WTC11 (cell line): ENCODE measurements around the gene ELK3. TPM values are rescaled to one million over a fixed set of nuclear protein-coding genes. Genes with fewer than 3 reads are reported as not detected.

Experiments used
- ATAC-seq: fragments of 200-7000 bp; cut with Tn5 transposase; 2 replicates; pipeline ENCODE4 v1.10.0; 2021; ENCODE audit warnings: mild to moderate bottlenecking, moderate library complexity
- CTCF ChIA-PET: fragments of 300-600 bp; sonication (Branson Sonifier 250); formaldehyde crosslinking; loops from one replicate; lab custom pipeline; 2021; ENCODE audit warnings: antibody characterized with exemption; lab: Charles Lee
- POLR2A ChIA-PET: fragments of 350-600 bp; sonication (Branson Sonifier 250); formaldehyde crosslinking; loops from one replicate; lab custom pipeline; 2021; ENCODE audit warnings: antibody characterized with exemption; lab: Charles Lee
- DNase-seq: peaks from one replicate; pipeline ENCODE4 v3.0.0; 2021; ENCODE audit warnings: low spot score
- H3K27ac Mint-ChIP-seq: 2 replicates; pipeline ENCODE4 v1.8.0; 2021; ENCODE audit warnings: mixed read lengths
- H3K27me3 Mint-ChIP-seq: 2 replicates; pipeline ENCODE4 v1.8.0; 2021; ENCODE audit warnings: low read depth, mild to moderate bottlenecking, moderate library complexity, mixed read lengths
- H3K36me3 Mint-ChIP-seq: 2 replicates; pipeline ENCODE4 v1.8.0; 2021; ENCODE audit warnings: mixed read lengths
- H3K4me1 Mint-ChIP-seq: 2 replicates; pipeline ENCODE4 v1.8.0; 2022; ENCODE audit warnings: mixed read lengths
- H3K4me3 Mint-ChIP-seq: 2 replicates; pipeline ENCODE4 v1.8.0; 2021; ENCODE audit warnings: mild to moderate bottlenecking, moderate library complexity, mixed read lengths
- H3K9me3 Mint-ChIP-seq: 2 replicates; pipeline ENCODE4 v1.8.0; 2021; ENCODE audit warnings: mixed read lengths
- CBFB ChIP-seq: sonication (generic); formaldehyde crosslinking; IDR thresholded peaks from 2 replicates; pipeline ENCODE4 v1.8.1; 2022; ENCODE audit warnings: mild to moderate bottlenecking, low read depth, missing genetic modification reagents
- CREB1 ChIP-seq: sonication (generic); formaldehyde crosslinking; IDR thresholded peaks from 2 replicates; pipeline ENCODE4 v1.8.0; 2023; ENCODE audit warnings: mild to moderate bottlenecking, missing genetic modification reagents
- ELF4 ChIP-seq: sonication (generic); formaldehyde crosslinking; IDR thresholded peaks from 2 replicates; pipeline ENCODE4 v1.8.1; 2022; ENCODE audit warnings: low read depth, mild to moderate bottlenecking, moderate library complexity, missing genetic modification reagents
- ETV6 ChIP-seq: sonication (generic); formaldehyde crosslinking; IDR thresholded peaks from 2 replicates; pipeline ENCODE4 v1.8.1; 2022; ENCODE audit warnings: mild to moderate bottlenecking, missing genetic modification reagents
- FOXK1 ChIP-seq: sonication (generic); formaldehyde crosslinking; IDR thresholded peaks from 2 replicates; pipeline ENCODE4 v1.8.0; 2022; ENCODE audit warnings: mild to moderate bottlenecking, moderate library complexity, missing genetic modification reagents
- GRHL2 ChIP-seq: fragments of 250-450 bp; sonication (Bioruptor Pico); IDR thresholded peaks from 2 replicates; pipeline ENCODE4 v1.8.0; 2022; ENCODE audit warnings: mild to moderate bottlenecking, moderate library complexity; ENCODE audit not compliant: insufficient replicate concordance, severe bottlenecking
- HMGA2 ChIP-seq: fragments of 250-450 bp; sonication (Bioruptor Pico); IDR thresholded peaks from 2 replicates; pipeline ENCODE4 v1.4.0; 2021; ENCODE audit warnings: mild to moderate bottlenecking, moderate library complexity
- HMGXB4 ChIP-seq: sonication (generic); formaldehyde crosslinking; IDR thresholded peaks from 2 replicates; pipeline ENCODE4 v1.8.1; 2023; ENCODE audit warnings: mild to moderate bottlenecking, moderate library complexity, missing genetic modification reagents
- JAZF1 ChIP-seq: fragments of 250-450 bp; sonication (Bioruptor Pico); IDR thresholded peaks from 2 replicates; pipeline ENCODE4 v1.9.0; 2021; ENCODE audit warnings: moderate library complexity, mild to moderate bottlenecking, inconsistent platforms
- NFATC4 ChIP-seq: fragments of 250-450 bp; sonication (Bioruptor Pico); IDR thresholded peaks from 2 replicates; pipeline ENCODE4 v1.9.0; 2021; ENCODE audit warnings: mild to moderate bottlenecking
- NFE2L1 ChIP-seq: sonication (generic); formaldehyde crosslinking; IDR thresholded peaks from 2 replicates; pipeline ENCODE4 v1.8.1; 2023; ENCODE audit warnings: missing genetic modification reagents
- NFYB ChIP-seq: sonication (generic); formaldehyde crosslinking; conservative IDR thresholded peaks from 2 replicates; pipeline ENCODE4 v1.8.0; 2022; ENCODE audit warnings: low read depth, missing genetic modification reagents
- NR2C2 ChIP-seq: sonication (generic); formaldehyde crosslinking; IDR thresholded peaks from 2 replicates; pipeline ENCODE4 v1.8.0; 2022; ENCODE audit warnings: mild to moderate bottlenecking, missing genetic modification reagents
- OVOL2 ChIP-seq: fragments of 250-450 bp; sonication (Bioruptor Pico); IDR thresholded peaks from 2 replicates; pipeline ENCODE4 v1.9.0; 2021; ENCODE audit warnings: mild to moderate bottlenecking, borderline replicate concordance
- RELA ChIP-seq: sonication (generic); formaldehyde crosslinking; IDR thresholded peaks from 2 replicates; pipeline ENCODE4 v1.8.1; 2022; ENCODE audit warnings: missing genetic modification reagents, mild to moderate bottlenecking, borderline replicate concordance
- SMAD3 ChIP-seq: sonication (generic); formaldehyde crosslinking; IDR thresholded peaks from 2 replicates; pipeline ENCODE4 v1.8.0; 2022; ENCODE audit warnings: missing genetic modification reagents, mild to moderate bottlenecking, borderline replicate concordance
- TEAD1 ChIP-seq: sonication (generic); formaldehyde crosslinking; IDR thresholded peaks from 2 replicates; pipeline ENCODE4 v1.8.0; 2022; ENCODE audit warnings: mild to moderate bottlenecking, missing genetic modification reagents
- USF1 ChIP-seq: sonication (generic); formaldehyde crosslinking; IDR thresholded peaks from 2 replicates; pipeline ENCODE4 v1.8.0; 2022; ENCODE audit warnings: mild to moderate bottlenecking, missing genetic modification reagents
- USF2 ChIP-seq: sonication (generic); formaldehyde crosslinking; IDR thresholded peaks from 2 replicates; pipeline ENCODE4 v1.8.1; 2023; ENCODE audit warnings: mild to moderate bottlenecking, missing genetic modification reagents, moderate library complexity
- ZNF138 ChIP-seq: sonication (generic); formaldehyde crosslinking; conservative IDR thresholded peaks from 2 replicates; pipeline ENCODE4 v1.8.1; 2022; ENCODE audit warnings: mild to moderate bottlenecking, moderate library complexity, missing genetic modification reagents
- ZNF232 ChIP-seq: sonication (generic); formaldehyde crosslinking; IDR thresholded peaks from 2 replicates; pipeline ENCODE4 v1.8.0; 2022; ENCODE audit warnings: mild to moderate bottlenecking, missing genetic modification reagents
- total RNA-seq: library from RNA; stranded (reverse); gene quantifications from 3 replicates; pipeline ENCODE4 v1.2.3, GENCODE V29; 2021
- TF ChIP-seq, protein P1 (sequence below): sonication (generic); formaldehyde crosslinking; IDR thresholded peaks from 2 replicates; pipeline ENCODE4 v1.8.0; 2023; ENCODE audit warnings: missing genetic modification reagents, mild to moderate bottlenecking, borderline replicate concordance
- TF ChIP-seq, protein P2 (sequence below): fragments of 250-450 bp; sonication (Bioruptor Pico); IDR thresholded peaks from 2 replicates; pipeline ENCODE4 v1.8.0; 2021; ENCODE audit warnings: mild to moderate bottlenecking
- TF ChIP-seq, protein P3 (sequence below): sonication (generic); formaldehyde crosslinking; IDR thresholded peaks from 2 replicates; pipeline ENCODE4 v1.8.1; 2023; ENCODE audit warnings: mild to moderate bottlenecking, missing genetic modification reagents

The ELK3 gene
- total RNA-seq, 1 experiment from 2014 or later = 16.5 TPM

DNA sequence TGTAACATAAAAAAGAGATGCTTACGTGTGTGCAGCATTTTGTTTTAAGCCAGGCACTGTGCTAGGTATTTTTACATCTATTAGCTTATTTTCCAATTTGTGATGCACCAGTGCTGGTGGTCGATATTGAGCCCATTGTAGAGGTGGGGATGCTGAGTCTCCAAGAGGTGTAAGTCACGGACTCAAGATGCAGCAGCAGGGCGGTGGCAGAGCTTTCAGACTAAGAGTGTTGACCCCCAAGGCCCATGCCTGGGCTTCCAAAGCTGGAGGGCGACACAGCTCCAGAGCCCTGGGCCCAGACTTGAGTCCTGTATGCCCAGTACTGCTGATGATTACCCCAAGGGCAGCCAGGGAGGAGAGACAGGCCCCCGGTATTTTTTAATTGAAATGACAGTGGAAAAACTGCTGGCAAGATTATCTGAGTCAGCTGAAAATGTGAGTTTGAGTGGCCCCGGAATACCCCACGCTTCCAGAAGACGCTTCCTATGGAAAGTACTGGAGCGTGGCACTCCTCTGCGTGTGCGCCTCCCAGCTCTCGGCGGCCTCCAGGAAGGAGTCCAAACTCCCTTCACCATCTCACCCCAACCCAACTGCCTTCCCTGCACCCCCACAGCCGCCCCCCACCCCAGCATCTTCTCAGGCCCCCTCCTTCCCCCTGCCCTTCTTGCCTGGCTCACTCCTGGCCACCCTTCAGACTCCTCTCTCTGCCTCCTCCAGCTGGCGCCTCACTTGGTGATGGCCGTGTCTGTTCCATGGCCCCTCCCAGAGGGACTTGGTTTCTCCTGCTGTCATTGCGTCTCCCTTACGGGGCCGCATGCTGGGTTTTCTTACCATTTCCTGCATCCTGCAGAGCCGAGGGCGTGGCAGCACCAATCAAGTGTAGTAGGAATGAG is 40.7 kb downstream of the ELK3 start:
- Mint-ChIP-seq H3K4me1 (peaks cover 5% of the 10 kb centered on the region), H3K9me3 (no peaks in the 10 kb centered on the region), H3K27me3 (no peaks in the 10 kb centered on the region), H3K36me3 (no peaks in the 10 kb centered on the region), H3K27ac (no peak overlapping the region; the same call in 1 of the 2 replicates), H3K4me3 (no peak overlapping the region)
- ATAC-seq (no peak), DNase-seq (no peak)
- ChIA-PET CTCF (interaction anchor here (1.0 kb wide), 1 partner anchor 20 kb away, joined by 3 read pairs; no protein-coding TSS in a partner anchor), POLR2A (no interaction called here)
- TF ChIP-seq FOXK1 (CRISPR knock-in tag) (no peak), GRHL2 (CRISPR knock-in tag) (no peak), ELF4 (CRISPR knock-in tag) (no peak), HMGA2 (CRISPR knock-in tag) (no peak), CREB1 (CRISPR knock-in tag) (no peak), USF2 (no peak), USF1 (CRISPR knock-in tag) (no peak), TEAD1 (CRISPR knock-in tag) (no peak)
- TF ChIP-seq, protein P1, sequence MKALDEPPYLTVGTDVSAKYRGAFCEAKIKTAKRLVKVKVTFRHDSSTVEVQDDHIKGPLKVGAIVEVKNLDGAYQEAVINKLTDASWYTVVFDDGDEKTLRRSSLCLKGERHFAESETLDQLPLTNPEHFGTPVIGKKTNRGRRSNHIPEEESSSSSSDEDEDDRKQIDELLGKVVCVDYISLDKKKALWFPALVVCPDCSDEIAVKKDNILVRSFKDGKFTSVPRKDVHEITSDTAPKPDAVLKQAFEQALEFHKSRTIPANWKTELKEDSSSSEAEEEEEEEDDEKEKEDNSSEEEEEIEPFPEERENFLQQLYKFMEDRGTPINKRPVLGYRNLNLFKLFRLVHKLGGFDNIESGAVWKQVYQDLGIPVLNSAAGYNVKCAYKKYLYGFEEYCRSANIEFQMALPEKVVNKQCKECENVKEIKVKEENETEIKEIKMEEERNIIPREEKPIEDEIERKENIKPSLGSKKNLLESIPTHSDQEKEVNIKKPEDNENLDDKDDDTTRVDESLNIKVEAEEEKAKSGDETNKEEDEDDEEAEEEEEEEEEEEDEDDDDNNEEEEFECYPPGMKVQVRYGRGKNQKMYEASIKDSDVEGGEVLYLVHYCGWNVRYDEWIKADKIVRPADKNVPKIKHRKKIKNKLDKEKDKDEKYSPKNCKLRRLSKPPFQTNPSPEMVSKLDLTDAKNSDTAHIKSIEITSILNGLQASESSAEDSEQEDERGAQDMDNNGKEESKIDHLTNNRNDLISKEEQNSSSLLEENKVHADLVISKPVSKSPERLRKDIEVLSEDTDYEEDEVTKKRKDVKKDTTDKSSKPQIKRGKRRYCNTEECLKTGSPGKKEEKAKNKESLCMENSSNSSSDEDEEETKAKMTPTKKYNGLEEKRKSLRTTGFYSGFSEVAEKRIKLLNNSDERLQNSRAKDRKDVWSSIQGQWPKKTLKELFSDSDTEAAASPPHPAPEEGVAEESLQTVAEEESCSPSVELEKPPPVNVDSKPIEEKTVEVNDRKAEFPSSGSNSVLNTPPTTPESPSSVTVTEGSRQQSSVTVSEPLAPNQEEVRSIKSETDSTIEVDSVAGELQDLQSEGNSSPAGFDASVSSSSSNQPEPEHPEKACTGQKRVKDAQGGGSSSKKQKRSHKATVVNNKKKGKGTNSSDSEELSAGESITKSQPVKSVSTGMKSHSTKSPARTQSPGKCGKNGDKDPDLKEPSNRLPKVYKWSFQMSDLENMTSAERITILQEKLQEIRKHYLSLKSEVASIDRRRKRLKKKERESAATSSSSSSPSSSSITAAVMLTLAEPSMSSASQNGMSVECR (CRISPR knock-in tag) = no peak
- TF ChIP-seq, protein P2, sequence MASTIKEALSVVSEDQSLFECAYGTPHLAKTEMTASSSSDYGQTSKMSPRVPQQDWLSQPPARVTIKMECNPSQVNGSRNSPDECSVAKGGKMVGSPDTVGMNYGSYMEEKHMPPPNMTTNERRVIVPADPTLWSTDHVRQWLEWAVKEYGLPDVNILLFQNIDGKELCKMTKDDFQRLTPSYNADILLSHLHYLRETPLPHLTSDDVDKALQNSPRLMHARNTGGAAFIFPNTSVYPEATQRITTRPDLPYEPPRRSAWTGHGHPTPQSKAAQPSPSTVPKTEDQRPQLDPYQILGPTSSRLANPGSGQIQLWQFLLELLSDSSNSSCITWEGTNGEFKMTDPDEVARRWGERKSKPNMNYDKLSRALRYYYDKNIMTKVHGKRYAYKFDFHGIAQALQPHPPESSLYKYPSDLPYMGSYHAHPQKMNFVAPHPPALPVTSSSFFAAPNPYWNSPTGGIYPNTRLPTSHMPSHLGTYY (CRISPR knock-in tag) = no peak

DNA sequence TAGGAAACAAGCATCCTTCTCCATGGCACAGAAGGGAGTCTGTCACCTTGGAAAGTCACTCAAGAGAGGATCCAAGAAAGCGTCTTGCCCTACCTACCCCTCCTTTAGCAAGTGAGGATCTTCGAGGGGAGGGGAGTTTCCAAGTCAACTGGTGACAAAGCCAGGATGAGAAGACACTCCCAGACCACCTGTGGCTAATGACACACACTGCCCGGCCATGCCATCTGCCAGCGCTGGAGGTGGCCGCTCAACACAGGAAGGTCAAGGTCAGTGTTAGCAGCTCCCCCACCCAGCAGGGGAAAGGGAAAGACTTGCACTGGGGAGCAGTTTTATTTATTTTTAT is 41.3 kb downstream of the ELK3 start:
- ChIA-PET POLR2A (no interaction called here), CTCF (no interaction called here)
- Mint-ChIP-seq H3K27ac (no peak overlapping the region; the same call in 1 of the 2 replicates), H3K4me1 (peaks cover 10% of the 10 kb centered on the region), H3K36me3 (no peaks in the 10 kb centered on the region), H3K4me3 (no peak overlapping the region), H3K9me3 (no peaks in the 10 kb centered on the region), H3K27me3 (no peaks in the 10 kb centered on the region)
- DNase-seq = no peak
- TF ChIP-seq OVOL2 (CRISPR knock-in tag) = no peak
- TF ChIP-seq RELA = no peak
- TF ChIP-seq, protein P3, sequence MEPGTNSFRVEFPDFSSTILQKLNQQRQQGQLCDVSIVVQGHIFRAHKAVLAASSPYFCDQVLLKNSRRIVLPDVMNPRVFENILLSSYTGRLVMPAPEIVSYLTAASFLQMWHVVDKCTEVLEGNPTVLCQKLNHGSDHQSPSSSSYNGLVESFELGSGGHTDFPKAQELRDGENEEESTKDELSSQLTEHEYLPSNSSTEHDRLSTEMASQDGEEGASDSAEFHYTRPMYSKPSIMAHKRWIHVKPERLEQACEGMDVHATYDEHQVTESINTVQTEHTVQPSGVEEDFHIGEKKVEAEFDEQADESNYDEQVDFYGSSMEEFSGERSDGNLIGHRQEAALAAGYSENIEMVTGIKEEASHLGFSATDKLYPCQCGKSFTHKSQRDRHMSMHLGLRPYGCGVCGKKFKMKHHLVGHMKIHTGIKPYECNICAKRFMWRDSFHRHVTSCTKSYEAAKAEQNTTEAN (CRISPR knock-in tag) = no peak
- TF ChIP-seq ETV6 = no peak
- TF ChIP-seq NR2C2 (CRISPR knock-in tag) = no peak
- TF ChIP-seq CBFB (CRISPR knock-in tag) = no peak
- TF ChIP-seq HMGXB4 = no peak
- TF ChIP-seq NFYB (CRISPR knock-in tag) = no peak
- no peak for TF ChIP-seq NFE2L1 (CRISPR knock-in tag)
- TF ChIP-seq SMAD3 (CRISPR knock-in tag) = no peak
- TF ChIP-seq ZNF138 (CRISPR knock-in tag) = no peak
- no peak for TF ChIP-seq ZNF232 (CRISPR knock-in tag)
- TF ChIP-seq JAZF1 = no peak
- TF ChIP-seq NFATC4 (CRISPR knock-in tag) = no peak
- ATAC-seq = no peak
